Pancreas (tissue), 10 donors: Measurements from ENCODE around the gene ZDHHC11B. TPM values are rescaled to one million over a fixed set of nuclear protein-coding genes. Genes with fewer than 3 reads are reported as not detected.
"Not testable (repeated sequence)": the region's sequence is repeated elsewhere in the genome, so short reads cannot be mapped to it uniquely, and the experiment has no call there.

ENCODE experiments used
- ATAC-seq, 4 donors: fragments of 200-7000 bp; cut with Tn5 transposase; one replicate each; pipeline versions ENCODE4 v1.8.0 to v1.9.1; 2020; ENCODE audit warnings: mild to moderate bottlenecking in 4 of 4, moderate library complexity in 4 of 4
- DNase-seq, 6 donors: peaks; one replicate each; pipeline ENCODE4 v3.0.0-alpha.2; 2020
- FAIRE-seq: peaks from 2 replicates; lab custom pipeline; 2012; peaks lifted over from hg19 to GRCh38; lab: Jason Lieb, UNC
- H3K27ac ChIP-seq, 4 donors: fragments of 200-600 bp; sonication (generic); 1 replicate in 3 of 4; 2 replicates in 1 of 4; pipeline versions ENCODE4 v1.5.0 to v1.8.0; 2020
- H3K27me3 ChIP-seq, 4 donors: fragments of 200-600 bp; one replicate each; pipeline ENCODE4 v1.8.0; 2021
- H3K36me3 ChIP-seq, 3 donors: fragments of 200-600 bp; sonication (generic) in 1 of 3; one replicate each; pipeline versions ENCODE4 v1.5.0 to v1.8.0; 2020 to 2021
- H3K4me1 ChIP-seq, 3 donors: fragments of 200-600 bp; one replicate each; pipeline ENCODE4 v1.8.0; 2021
- H3K4me3 ChIP-seq, 4 donors: fragments of 200-600 bp; sonication (generic) in 2 of 4; one replicate each; pipeline versions ENCODE4 v1.5.0 to v1.8.0; 2020 to 2021
- H3K9me3 ChIP-seq, 4 donors: fragments of 200-600 bp; one replicate each; pipeline ENCODE4 v1.8.0; 2021
- CTCF ChIP-seq, 4 donors: fragments of 200-600 bp; sonication (generic) in 3 of 4; IDR thresholded peaks; one replicate each; pipeline versions ENCODE4 v1.5.0 to v1.8.0; 2021; ENCODE audit warnings: antibody characterized with exemption in 4 of 4
- WGBS, 2 donors: extraction: QIAGEN DNeasy Blood & Tissue Kit; methylation state at CpG; one replicate each; pipeline ENCODE4 v1.1.7; 2013; 5-methylcytosine and 5-hydroxymethylcytosine counted together
- intact Hi-C, 3 donors: fragments of 100-400 bp; cut with DNase I; formaldehyde crosslinking; loops; one replicate each; pipeline versions ENCODE4 v1.11.1 to v1.14.2; 2022
- polyA plus RNA-seq, 2 donors: library from polyadenylated mRNA; stranded (reverse); fragments of 200-250 nt; gene quantifications; one replicate each; pipeline ENCODE4 v1.2.3, GENCODE V29; 2013
- total RNA-seq, 6 donors: library from RNA; stranded (reverse); fragmentation: NEBNext Ultra II Directional in 4 of 6; extraction: Animal tissue kit (Norgen Biotek cat#: 25700) in 4 of 6; gene quantifications; one replicate each; pipeline versions ENCODE4 v1.2.1 to v1.2.4, GENCODE V29; 2021 to 2023
- donor health status: healthy with polysubstance abuse.
- donor health status: DM: no; HTN: no; CAD: no; lungs with moderate emphysema.
- donor health status: DM: no; HTN: no; CAD: no.
- donor health status: control.
- donor health status: control.
- donor health status: Bipolar disorder and iron deficiency.
- donor health status: DM: yes; HTN: yes; CAD: no.
- donor health status: DM: no; HTN: no; CAD: no.
- donor health status: DM: no; HTN: no; CAD: no.
- donor health status: DM: yes; HTN: yes; CAD: no.

ZDHHC11B gene
- total and polyA plus RNA-seq, 8 donors = 2.8 to 19.9 (median 6.2) TPM

GRCh38 chr5:680118-680795, 104.3 kb downstream of the ZDHHC11B start:
- H3K4me1 ChIP-seq, H3K36me3 ChIP-seq, H3K27me3 ChIP-seq, ATAC-seq, H3K9me3 ChIP-seq, H3K4me3 ChIP-seq, DNase-seq, H3K27ac ChIP-seq, FAIRE-seq: not testable (repeated sequence)
- intact Hi-C loops = loop anchor here in 1 of 3 donors (10.0 kb wide), 1 partner anchor 95 kb away; no protein-coding TSS in a partner anchor
- WGBS, 2 donors = 71 to 100% methylated on average over 3 to 13 of the region's 32 CpGs

- not testable (repeated sequence) for ATAC-seq, H3K4me1 ChIP-seq
- peak in 2 of 6 donors; percentile 20 to 46 for DNase-seq
Measured at GRCh38 chr5:679166-679895, 105.2 kb downstream of the ZDHHC11B start.

GRCh38 chr5:678521-678920, 106.0 kb downstream of the ZDHHC11B start:
- FAIRE-seq, H3K27me3 ChIP-seq, H3K4me1 ChIP-seq, ATAC-seq, H3K4me3 ChIP-seq, intact Hi-C loops, H3K9me3 ChIP-seq, H3K36me3 ChIP-seq, H3K27ac ChIP-seq: not testable (repeated sequence)
- DNase-seq = peak in 2 of 6 donors; percentile 18 to 73
- 86 to 89% methylated on average over 9 to 16 of the region's 16 CpGs for WGBS, 2 donors

More at GRCh38 chr5:679166-679895, 105.2 kb downstream of the ZDHHC11B start:
- WGBS, 2 donors = 82 to 86% methylated on average over 11 to 16 of the region's 17 CpGs
- H3K27ac ChIP-seq, H3K36me3 ChIP-seq, FAIRE-seq, intact Hi-C loops, H3K9me3 ChIP-seq, H3K4me3 ChIP-seq, H3K27me3 ChIP-seq: not testable (repeated sequence)

- Histone ChIP-seq H3K27me3 (no peaks in the 10 kb centered on the region), H3K9me3 (no peaks in the 10 kb centered on the region), H3K4me1 (peaks cover 3 to 9% (median 7%) of the 10 kb centered on the region in 3 donors), H3K27ac (no peak overlapping the region), H3K36me3 (no peaks in the 10 kb centered on the region), H3K4me3 (no peak overlapping the region)
- WGBS, 2 donors = 86% methylated on average over 42 to 44 of the region's 44 CpGs
- DNase-seq (peak in 2 of 6 donors; percentile 23 to 70), FAIRE-seq (no peak), ATAC-seq (no peak)
- intact Hi-C loops = no loop called here
- no peak for TF ChIP-seq CTCF (IDR thresholded peaks at IDR 0.05)
Measured at GRCh38 chr5:677131-678101, 107.1 kb downstream of the ZDHHC11B start.

- H3K27ac ChIP-seq = no peak overlapping the region
- FAIRE-seq (no peak), ATAC-seq (no peak), DNase-seq (peak in 1 of 6 donors; percentile 22)
- no peaks in the 10 kb centered on the region for H3K27me3 ChIP-seq
- intact Hi-C loops = no loop called here
- no peak overlapping the region for H3K4me3 ChIP-seq
- H3K4me1 ChIP-seq = peaks cover 7 to 14% (median 11%) of the 10 kb centered on the region in 3 donors
- TF ChIP-seq CTCF (IDR thresholded peaks at IDR 0.05) = no peak
- no peaks in the 10 kb centered on the region for H3K36me3 ChIP-seq
- 90 to 92% methylated on average over 48 of the region's 48 CpGs for WGBS, 2 donors
- no peaks in the 10 kb centered on the region for H3K9me3 ChIP-seq
Measured at GRCh38 chr5:676699-677076, 107.8 kb downstream of the ZDHHC11B start.
